Ishikawa (cell line): Measurements from ENCODE around the gene BMP15.

Experiments
- CEBPB ChIP-seq: IDR thresholded peaks from 2 replicates; pipeline ENCODE4 v1.6.1; 2012
- CREB1 ChIP-seq: IDR thresholded peaks from 2 replicates; pipeline ENCODE4 v1.6.1; 2012; ENCODE audit warnings: low read depth
- EGR1 ChIP-seq: IDR thresholded peaks from 2 replicates; pipeline ENCODE4 v1.6.1; 2012
- EP300 ChIP-seq: IDR thresholded peaks from 2 replicates; pipeline ENCODE4 v1.6.1; 2012; ENCODE audit warnings: borderline replicate concordance
- FOXM1 ChIP-seq: IDR thresholded peaks from 2 replicates; pipeline ENCODE4 v1.6.1; 2012; ENCODE audit warnings: low read depth, borderline replicate concordance
- MAX ChIP-seq: IDR thresholded peaks from 2 replicates; pipeline ENCODE4 v1.6.1; 2012
- NFIC ChIP-seq: IDR thresholded peaks from 2 replicates; pipeline ENCODE4 v1.6.1; 2012
- RAD21 ChIP-seq: IDR thresholded peaks from 2 replicates; pipeline ENCODE4 v1.6.1; 2012; ENCODE audit warnings: low read depth
- REST ChIP-seq: IDR thresholded peaks from 2 replicates; pipeline ENCODE4 v1.6.1; 2012; ENCODE audit warnings: low read depth, mild to moderate bottlenecking
- TAF1 ChIP-seq: IDR thresholded peaks from 2 replicates; pipeline ENCODE4 v1.6.1; 2012; ENCODE audit warnings: low read depth, mild to moderate bottlenecking
- TCF12 ChIP-seq: IDR thresholded peaks from 2 replicates; pipeline ENCODE4 v1.6.1; 2012; ENCODE audit warnings: low read depth
- TEAD4 ChIP-seq: IDR thresholded peaks from 2 replicates; pipeline ENCODE4 v1.6.1; 2012
- USF1 ChIP-seq: IDR thresholded peaks from 2 replicates; pipeline ENCODE4 v1.6.1; 2012
- YY1 ChIP-seq: IDR thresholded peaks from 2 replicates; pipeline ENCODE4 v1.6.1; 2012; ENCODE audit warnings: low read depth
- ZBTB7A ChIP-seq: IDR thresholded peaks from 2 replicates; pipeline ENCODE4 v1.6.1; 2012; ENCODE audit warnings: low read depth

The BMP15 gene

GRCh38 chrX:50910685-50911176 lies at the start of gene BMP15:
Gene BMP15 (plus strand): TSS chrX:50910735. CDS start chrX:50910784, 49 bp downstream.
- TF ChIP-seq NFIC (no peak), TAF1 (no peak), USF1 (no peak), TEAD4 (no peak), TCF12 (no peak), ZBTB7A (no peak), CREB1 (no peak), RAD21 (no peak), FOXM1 (no peak), EGR1 (no peak), EP300 (no peak), CEBPB (no peak), YY1 (no peak), MAX (no peak)

- TF ChIP-seq ZBTB7A (no peak), RAD21 (no peak), EGR1 (no peak), YY1 (no peak), TEAD4 (no peak), TCF12 (no peak), TAF1 (no peak), REST (no peak), USF1 (no peak), CEBPB (no peak), MAX (no peak), FOXM1 (no peak), NFIC (no peak), EP300 (no peak), CREB1 (no peak)
These were observed 47.1 kb upstream of the BMP15 start for GRCh38 chrX:50863471-50863870.

- no peak for TF ChIP-seq EP300
- no peak for TF ChIP-seq TCF12
- no peak for TF ChIP-seq FOXM1
- TF ChIP-seq EGR1: no peak
These were observed 45.2 kb upstream of the BMP15 start for GRCh38 chrX:50865311-50865710.

GRCh38 chrX:50871922-50872453 lies 38.5 kb upstream of the BMP15 start:
- no peak for TF ChIP-seq FOXM1
- TF ChIP-seq USF1: no peak
- no peak for TF ChIP-seq YY1
- TF ChIP-seq RAD21: no peak
- TF ChIP-seq CEBPB: no peak
- no peak for TF ChIP-seq CREB1
- TF ChIP-seq NFIC: no peak
- TF ChIP-seq EP300: no peak
- no peak for TF ChIP-seq TEAD4
- no peak for TF ChIP-seq REST

- TF ChIP-seq FOXM1: no peak
- TF ChIP-seq RAD21: no peak
- TF ChIP-seq NFIC: no peak
- TF ChIP-seq REST: no peak
- no peak for TF ChIP-seq YY1
- TF ChIP-seq ZBTB7A: no peak
- no peak for TF ChIP-seq MAX
- no peak for TF ChIP-seq USF1
- no peak for TF ChIP-seq EGR1
- TF ChIP-seq TAF1: no peak
These were observed 35.7 kb upstream of the BMP15 start for GRCh38 chrX:50874876-50875275.
